ENCODE results near the gene FASTKD3. TPM values are rescaled to one million over a fixed set of nuclear protein-coding genes. Genes with fewer than 3 reads are reported as not detected.

FASTKD3 gene
- total RNA-seq, 1 experiment from 2014 or later: 9.9 TPM

DNA sequence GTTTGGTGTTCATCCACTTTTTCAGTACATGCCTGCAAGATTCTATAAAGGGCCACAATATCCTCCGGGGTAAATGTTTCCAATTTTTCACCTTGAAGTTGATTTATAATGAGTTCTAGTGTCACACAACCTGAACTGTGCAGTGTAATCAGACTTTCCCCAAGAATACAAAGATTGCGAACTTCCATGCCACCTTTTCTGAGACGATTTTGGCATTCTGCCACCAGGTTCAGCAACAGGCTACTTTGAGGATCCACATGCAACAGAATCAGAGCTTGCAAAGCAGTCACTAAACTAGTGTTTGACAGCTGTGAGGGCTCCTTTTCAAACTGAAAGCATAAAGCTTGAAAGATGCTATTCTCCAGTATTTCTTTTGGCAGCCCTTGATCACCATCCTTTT is 1.6 kb downstream of the FASTKD3 start:
- in situ Hi-C loops (cut with HindIII; ENCODE audit: low pct_unique_long_range_greater_than_20kb, low sequenced_read_pairs): no loop called here
- POLR2A ChIA-PET: no interaction called here

DNA sequence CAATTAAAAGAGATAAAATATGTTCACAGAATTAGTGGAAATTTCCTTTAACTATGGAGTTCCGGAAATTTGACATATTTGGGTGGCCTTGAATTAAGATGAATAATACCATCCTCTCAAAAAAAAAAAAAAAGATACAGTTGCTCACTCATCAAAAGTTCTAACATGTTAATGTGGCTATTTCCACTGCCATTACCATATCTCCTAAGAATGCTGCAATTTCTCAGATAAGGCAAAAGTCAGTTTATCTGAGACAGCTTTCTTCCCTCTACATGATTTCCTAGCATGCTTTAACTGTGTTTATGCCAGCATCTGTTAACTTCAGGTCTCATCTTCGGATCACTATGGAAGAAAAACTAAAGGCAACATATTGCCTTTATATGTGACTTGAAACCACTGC is 2.6 kb downstream of the FASTKD3 start:
- H3K4me3 ChIP-seq (ENCODE audit: low read depth in 2 of 2, low read length in 2 of 2): no peak overlapping the region
- no peak for ATAC-seq
- CTCF ChIA-PET: no interaction called here
- H3K27ac ChIP-seq (ENCODE audit: low read length): no peak overlapping the region
- no peak for DNase-seq (ENCODE audit: low read depth, low spot score)
- H3K9me3 ChIP-seq (ENCODE audit: control insufficient read depth, insufficient read depth, low read depth, low read length): no peaks in the 10 kb centered on the region
- H3K27me3 ChIP-seq (ENCODE audit: control insufficient read depth, insufficient read depth, low read length): no peaks in the 10 kb centered on the region
- in situ Hi-C loops (cut with HindIII; ENCODE audit: low pct_unique_long_range_greater_than_20kb, low sequenced_read_pairs) (no loop called here), intact Hi-C loops (cut with micrococcal nuclease; ENCODE audit: unreplicated experiment) (no loop called here)
- POLR2A ChIA-PET: no interaction called here
- peaks cover 40% of the 10 kb centered on the region for H3K36me3 ChIP-seq (ENCODE audit: control insufficient read depth, insufficient read depth, low read length)
- H3K4me1 ChIP-seq (ENCODE audit: control insufficient read depth, insufficient read depth, low read length): peaks cover 21% of the 10 kb centered on the region
- no TSS peak for BruUV-seq (replicated peaks)
- TF ChIP-seq SIN3A (IDR thresholded peaks at IDR 0.05; ENCODE audit: borderline replicate concordance, insufficient read depth, low read depth, low read length) (no peak), TCF7L2 (IDR thresholded peaks at IDR 0.05; ENCODE audit: low read depth, low read length) (no peak), POLR2AphosphoS5 (IDR thresholded peaks at IDR 0.05; ENCODE audit: low read depth, low read length) (no peak)
- TF ChIP-seq, protein P1, sequence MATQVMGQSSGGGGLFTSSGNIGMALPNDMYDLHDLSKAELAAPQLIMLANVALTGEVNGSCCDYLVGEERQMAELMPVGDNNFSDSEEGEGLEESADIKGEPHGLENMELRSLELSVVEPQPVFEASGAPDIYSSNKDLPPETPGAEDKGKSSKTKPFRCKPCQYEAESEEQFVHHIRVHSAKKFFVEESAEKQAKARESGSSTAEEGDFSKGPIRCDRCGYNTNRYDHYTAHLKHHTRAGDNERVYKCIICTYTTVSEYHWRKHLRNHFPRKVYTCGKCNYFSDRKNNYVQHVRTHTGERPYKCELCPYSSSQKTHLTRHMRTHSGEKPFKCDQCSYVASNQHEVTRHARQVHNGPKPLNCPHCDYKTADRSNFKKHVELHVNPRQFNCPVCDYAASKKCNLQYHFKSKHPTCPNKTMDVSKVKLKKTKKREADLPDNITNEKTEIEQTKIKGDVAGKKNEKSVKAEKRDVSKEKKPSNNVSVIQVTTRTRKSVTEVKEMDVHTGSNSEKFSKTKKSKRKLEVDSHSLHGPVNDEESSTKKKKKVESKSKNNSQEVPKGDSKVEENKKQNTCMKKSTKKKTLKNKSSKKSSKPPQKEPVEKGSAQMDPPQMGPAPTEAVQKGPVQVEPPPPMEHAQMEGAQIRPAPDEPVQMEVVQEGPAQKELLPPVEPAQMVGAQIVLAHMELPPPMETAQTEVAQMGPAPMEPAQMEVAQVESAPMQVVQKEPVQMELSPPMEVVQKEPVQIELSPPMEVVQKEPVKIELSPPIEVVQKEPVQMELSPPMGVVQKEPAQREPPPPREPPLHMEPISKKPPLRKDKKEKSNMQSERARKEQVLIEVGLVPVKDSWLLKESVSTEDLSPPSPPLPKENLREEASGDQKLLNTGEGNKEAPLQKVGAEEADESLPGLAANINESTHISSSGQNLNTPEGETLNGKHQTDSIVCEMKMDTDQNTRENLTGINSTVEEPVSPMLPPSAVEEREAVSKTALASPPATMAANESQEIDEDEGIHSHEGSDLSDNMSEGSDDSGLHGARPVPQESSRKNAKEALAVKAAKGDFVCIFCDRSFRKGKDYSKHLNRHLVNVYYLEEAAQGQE (IDR thresholded peaks at IDR 0.05; ENCODE audit: insufficient read depth in 1 of 2, low read depth in 2 of 2, low read length in 1 of 2): no peak
- TF ChIP-seq, protein P2, sequence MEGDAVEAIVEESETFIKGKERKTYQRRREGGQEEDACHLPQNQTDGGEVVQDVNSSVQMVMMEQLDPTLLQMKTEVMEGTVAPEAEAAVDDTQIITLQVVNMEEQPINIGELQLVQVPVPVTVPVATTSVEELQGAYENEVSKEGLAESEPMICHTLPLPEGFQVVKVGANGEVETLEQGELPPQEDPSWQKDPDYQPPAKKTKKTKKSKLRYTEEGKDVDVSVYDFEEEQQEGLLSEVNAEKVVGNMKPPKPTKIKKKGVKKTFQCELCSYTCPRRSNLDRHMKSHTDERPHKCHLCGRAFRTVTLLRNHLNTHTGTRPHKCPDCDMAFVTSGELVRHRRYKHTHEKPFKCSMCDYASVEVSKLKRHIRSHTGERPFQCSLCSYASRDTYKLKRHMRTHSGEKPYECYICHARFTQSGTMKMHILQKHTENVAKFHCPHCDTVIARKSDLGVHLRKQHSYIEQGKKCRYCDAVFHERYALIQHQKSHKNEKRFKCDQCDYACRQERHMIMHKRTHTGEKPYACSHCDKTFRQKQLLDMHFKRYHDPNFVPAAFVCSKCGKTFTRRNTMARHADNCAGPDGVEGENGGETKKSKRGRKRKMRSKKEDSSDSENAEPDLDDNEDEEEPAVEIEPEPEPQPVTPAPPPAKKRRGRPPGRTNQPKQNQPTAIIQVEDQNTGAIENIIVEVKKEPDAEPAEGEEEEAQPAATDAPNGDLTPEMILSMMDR (IDR thresholded peaks at IDR 0.05): no peak

More for the DNA sequence above, 1.6 kb downstream of the FASTKD3 start:
- ATAC-seq (no peak), DNase-seq (ENCODE audit: low read depth, low spot score) (no peak)
- CTCF ChIA-PET: no interaction called here
- intact Hi-C loops (cut with micrococcal nuclease; ENCODE audit: unreplicated experiment): no loop called here
- no peaks in the 10 kb centered on the region for H3K27me3 ChIP-seq (ENCODE audit: control insufficient read depth, insufficient read depth, low read length)
- peaks cover 29% of the 10 kb centered on the region for H3K36me3 ChIP-seq (ENCODE audit: control insufficient read depth, insufficient read depth, low read length)
- TF ChIP-seq TCF7L2 (IDR thresholded peaks at IDR 0.05; ENCODE audit: low read depth, low read length) (no peak), POLR2AphosphoS5 (IDR thresholded peaks at IDR 0.05; ENCODE audit: low read depth, low read length) (no peak), SIN3A (IDR thresholded peaks at IDR 0.05; ENCODE audit: borderline replicate concordance, insufficient read depth, low read depth, low read length) (no peak)
- TF ChIP-seq, protein P1 (IDR thresholded peaks at IDR 0.05; ENCODE audit: insufficient read depth in 1 of 2, low read depth in 2 of 2, low read length in 1 of 2): no peak
- TF ChIP-seq, protein P2 (IDR thresholded peaks at IDR 0.05): no peak
- H3K4me1 ChIP-seq (ENCODE audit: control insufficient read depth, insufficient read depth, low read length): peaks cover 25% of the 10 kb centered on the region
- BruUV-seq (replicated peaks): no TSS peak
- no peak overlapping the region for H3K4me3 ChIP-seq (ENCODE audit: low read depth in 2 of 2, low read length in 2 of 2)
- no peaks in the 10 kb centered on the region for H3K9me3 ChIP-seq (ENCODE audit: control insufficient read depth, insufficient read depth, low read depth, low read length)
- H3K27ac ChIP-seq (ENCODE audit: low read length): 0 out of 2 replicates have a peak overlapping the region, but pooled peaks have one; percentile 94

All from Panc1 (cell line).